ENCODE data around the gene ZFHX3.
A peak's percentile ranks its signal among the peaks of the same experiment; 100 is the strongest.

Gene ZFHX3

DNA sequence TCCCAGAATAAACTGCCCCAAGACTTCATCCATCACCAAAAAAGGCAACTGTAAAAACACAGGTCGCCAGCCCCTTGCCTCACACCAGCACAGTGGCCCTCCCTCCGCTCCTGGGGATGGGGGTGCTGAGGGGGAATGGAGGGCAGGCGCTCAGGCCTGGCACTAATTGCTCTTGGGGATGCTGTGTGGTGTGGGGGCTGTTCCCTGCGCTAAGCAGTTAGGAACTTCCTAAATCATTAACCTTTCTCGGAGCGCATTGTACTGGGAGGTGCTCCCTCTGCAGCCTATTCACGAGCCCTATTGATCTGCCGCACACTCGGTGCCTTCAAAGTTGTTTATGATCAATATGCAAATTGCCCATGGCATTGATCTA, 199.9 kb downstream of the ZFHX3 start:
- no peak for DNase-seq (ENCODE audit: low read depth in 2 of 2)
- TF ChIP-seq, protein P1, sequence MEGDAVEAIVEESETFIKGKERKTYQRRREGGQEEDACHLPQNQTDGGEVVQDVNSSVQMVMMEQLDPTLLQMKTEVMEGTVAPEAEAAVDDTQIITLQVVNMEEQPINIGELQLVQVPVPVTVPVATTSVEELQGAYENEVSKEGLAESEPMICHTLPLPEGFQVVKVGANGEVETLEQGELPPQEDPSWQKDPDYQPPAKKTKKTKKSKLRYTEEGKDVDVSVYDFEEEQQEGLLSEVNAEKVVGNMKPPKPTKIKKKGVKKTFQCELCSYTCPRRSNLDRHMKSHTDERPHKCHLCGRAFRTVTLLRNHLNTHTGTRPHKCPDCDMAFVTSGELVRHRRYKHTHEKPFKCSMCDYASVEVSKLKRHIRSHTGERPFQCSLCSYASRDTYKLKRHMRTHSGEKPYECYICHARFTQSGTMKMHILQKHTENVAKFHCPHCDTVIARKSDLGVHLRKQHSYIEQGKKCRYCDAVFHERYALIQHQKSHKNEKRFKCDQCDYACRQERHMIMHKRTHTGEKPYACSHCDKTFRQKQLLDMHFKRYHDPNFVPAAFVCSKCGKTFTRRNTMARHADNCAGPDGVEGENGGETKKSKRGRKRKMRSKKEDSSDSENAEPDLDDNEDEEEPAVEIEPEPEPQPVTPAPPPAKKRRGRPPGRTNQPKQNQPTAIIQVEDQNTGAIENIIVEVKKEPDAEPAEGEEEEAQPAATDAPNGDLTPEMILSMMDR (IDR thresholded peaks at IDR 0.05; ENCODE audit: low read depth, low read length), result no peak
- no peak overlapping the region for H3K4me3 ChIP-seq (replicated peaks in 1 of 2; ENCODE audit: low read depth in 2 of 2, low read length in 2 of 2)

DNA sequence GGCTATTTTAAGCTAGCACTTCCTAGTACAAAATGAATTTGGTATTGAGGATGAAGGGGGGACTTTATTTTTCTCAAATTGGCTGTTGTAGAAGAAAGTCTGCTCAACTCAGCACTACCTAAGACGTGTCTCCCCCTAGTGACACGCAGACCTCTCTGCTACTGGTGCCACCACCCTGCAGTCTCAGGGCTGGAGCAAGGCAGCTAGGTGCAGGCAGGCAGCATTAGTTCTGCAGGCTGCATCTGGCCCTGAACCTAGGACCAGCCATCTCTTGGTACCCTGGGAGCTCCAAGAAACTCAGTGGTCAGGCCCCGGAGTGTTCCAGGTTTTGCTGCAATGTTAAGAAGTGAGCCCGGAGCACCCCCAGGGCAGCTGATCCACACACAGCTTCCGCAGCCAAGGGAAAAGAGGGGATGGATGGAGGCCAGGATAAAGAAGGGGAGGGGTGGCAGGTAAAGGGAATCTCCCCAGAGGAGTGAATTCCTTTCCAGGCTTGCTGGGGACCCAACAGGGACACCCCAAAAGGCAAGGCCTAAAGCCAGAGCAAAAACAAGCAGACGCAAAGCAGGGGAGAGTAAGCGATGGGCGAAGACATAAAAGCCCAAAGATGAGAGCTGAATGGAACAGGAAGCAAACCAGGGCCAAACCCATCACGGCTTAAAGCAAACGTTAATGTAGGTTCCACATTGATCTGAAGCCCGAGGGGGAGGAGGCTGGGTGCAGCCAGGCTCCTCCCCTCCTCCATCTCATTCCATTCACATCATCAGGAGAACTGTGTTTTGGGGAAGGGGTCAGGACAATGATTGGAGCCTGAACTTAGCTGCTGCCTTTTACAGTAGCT, 200.5 kb downstream of the ZFHX3 start:
- no peak overlapping the region for H3K4me3 ChIP-seq (replicated peaks in 1 of 2; ENCODE audit: low read depth in 2 of 2, low read length in 2 of 2)
- peak; percentile 55 for DNase-seq (ENCODE audit: low read depth in 2 of 2)
- TF ChIP-seq, protein P1 (IDR thresholded peaks at IDR 0.05; ENCODE audit: low read depth, low read length), result peak; percentile 57

- H3K4me3 ChIP-seq (replicated peaks in 1 of 2; ENCODE audit: low read depth in 2 of 2, low read length in 2 of 2), result no peak overlapping the region
- DNase-seq (ENCODE audit: low read depth in 2 of 2), result no peak
- TF ChIP-seq, protein P1 (IDR thresholded peaks at IDR 0.05; ENCODE audit: low read depth, low read length), result no peak
Observed at GRCh38 chr16:72846594-72846993, 201.3 kb downstream of the ZFHX3 start.

- DNase-seq (ENCODE audit: low read depth in 2 of 2), result no peak
- TF ChIP-seq, protein P1 (IDR thresholded peaks at IDR 0.05; ENCODE audit: low read depth, low read length), result no peak
- H3K4me3 ChIP-seq (replicated peaks in 1 of 2; ENCODE audit: low read depth in 2 of 2, low read length in 2 of 2), result no peak overlapping the region
Observed at GRCh38 chr16:72845322-72846020, 202.5 kb downstream of the ZFHX3 start.

GRCh38 chr16:72844225-72844920, 203.6 kb downstream of the ZFHX3 start:
- TF ChIP-seq, protein P1 (IDR thresholded peaks at IDR 0.05; ENCODE audit: low read depth, low read length), result no peak
- H3K4me3 ChIP-seq (replicated peaks in 1 of 2; ENCODE audit: low read depth in 2 of 2, low read length in 2 of 2), result no peak overlapping the region
- no peak for DNase-seq (ENCODE audit: low read depth in 2 of 2)

DNA sequence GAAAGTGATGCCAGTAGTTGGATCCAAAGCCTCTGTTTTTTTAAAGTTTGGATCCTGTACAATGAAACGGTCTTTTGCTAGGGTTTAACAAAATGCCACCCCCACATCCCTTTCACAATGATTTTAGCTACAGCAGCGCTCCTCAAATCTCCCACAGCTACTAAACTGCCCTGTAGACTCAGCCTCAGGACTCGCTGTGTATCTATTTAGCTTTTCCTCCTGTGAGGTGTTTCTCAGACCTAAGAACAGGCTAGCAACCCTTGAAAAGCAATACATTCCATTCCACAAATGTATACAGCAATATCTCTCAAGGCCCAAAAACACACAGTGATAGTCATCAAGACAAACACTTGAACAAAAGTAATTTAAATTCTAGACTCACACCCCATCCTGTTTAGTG, 206.4 kb downstream of the ZFHX3 start:
- peak in 1 of 2 donors; percentile 23 for DNase-seq (ENCODE audit: low read depth in 2 of 2)
- TF ChIP-seq, protein P1 (IDR thresholded peaks at IDR 0.05; ENCODE audit: low read depth, low read length), result no peak
- H3K4me3 ChIP-seq (replicated peaks in 1 of 2; ENCODE audit: low read depth in 2 of 2, low read length in 2 of 2), result no peak overlapping the region
